ENCODE data around the gene SFSWAP.

DNA sequence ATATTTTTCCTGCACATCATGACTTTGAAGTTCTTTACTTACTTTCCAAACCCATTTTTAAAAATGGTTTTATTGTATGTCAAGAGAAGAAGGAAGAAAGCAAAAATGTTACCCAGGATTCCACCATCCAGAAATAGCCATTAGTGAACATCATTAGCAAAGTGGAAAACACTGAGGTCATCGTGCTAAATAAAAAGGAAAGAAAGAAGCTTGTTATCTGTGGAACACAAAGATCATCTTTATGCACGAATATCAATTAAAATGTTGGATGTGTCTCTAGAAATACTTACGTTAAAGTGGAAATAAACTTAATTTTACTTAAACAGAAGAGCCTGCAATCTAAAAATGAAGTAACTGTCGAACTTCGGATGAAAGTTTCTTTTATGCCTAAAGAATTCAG lies 27.3 kb downstream of the SFSWAP start:
- TF ChIP-seq CTCF (IDR thresholded peaks at IDR 0.05; ENCODE audit: poor library complexity) (no peak), EZH2 (IDR thresholded peaks at IDR 0.05; ENCODE audit: borderline replicate concordance) (no peak), EZH2phosphoT487 (IDR thresholded peaks at IDR 0.05; ENCODE audit: low read depth, severe bottlenecking, unreplicated experiment) (no peak)

Data from hepatocyte (in vitro differentiated cells).